Sigmoid colon (tissue), 7 donors: ENCODE data around the gene SYPL1. TPM values are rescaled to one million over a fixed set of nuclear protein-coding genes. Genes with fewer than 3 reads are reported as not detected.
A peak's percentile ranks its signal among the peaks of the same experiment; 100 is the strongest.

Source experiments
- DNase-seq: peaks from one replicate; pipeline ENCODE4 v3.0.0-alpha.2; 2019
- H3K27ac ChIP-seq, 4 donors: fragments of 200-600 bp; sonication (generic); one replicate each; pipeline ENCODE4 v1.5.1; 2016 to 2019; ENCODE audit warnings: mild to moderate bottlenecking in 1 of 4
- H3K27me3 ChIP-seq, 3 donors: fragments of 200-600 bp; sonication (generic); one replicate each; pipeline ENCODE4 v1.5.1; 2019; ENCODE audit warnings: mild to moderate bottlenecking in 1 of 3
- H3K36me3 ChIP-seq, 4 donors: fragments of 200-600 bp; sonication (generic); one replicate each; pipeline ENCODE4 v1.5.1; 2016 to 2019
- H3K4me1 ChIP-seq, 4 donors: fragments of 200-600 bp; sonication (generic); one replicate each; pipeline ENCODE4 v1.5.1; 2017 to 2019
- H3K4me3 ChIP-seq, 4 donors: fragments of 200-600 bp; sonication (generic); one replicate each; pipeline ENCODE4 v1.5.1; 2017 to 2019; ENCODE audit warnings: mild to moderate bottlenecking in 2 of 4, moderate library complexity in 1 of 4
- H3K9me3 ChIP-seq, 4 donors: fragments of 200-600 bp in 3 of 4; sonication (generic) in 3 of 4; one replicate each; pipeline versions ENCODE4 v1.5.1 to v1.6.1; 2013 to 2019
- EP300 ChIP-seq, 4 donors: sonication (generic); formaldehyde crosslinking; IDR thresholded peaks; one replicate each; pipeline ENCODE4 v1.6.1; 2017; ENCODE audit warnings: antibody characterized with exemption in 4 of 4
- POLR2A ChIP-seq, 2 donors: fragments of 450-650 bp; IDR thresholded peaks; one replicate each; pipeline ENCODE4 v1.6.1; 2016; ENCODE audit warnings: antibody characterized with exemption in 2 of 2, mild to moderate bottlenecking in 2 of 2, moderate library complexity in 2 of 2
- WGBS, 2 donors: extraction: QIAGEN DNeasy Blood & Tissue Kit; methylation state at CpG; one replicate each; pipeline ENCODE4 v1.1.7; 2013; 5-methylcytosine and 5-hydroxymethylcytosine counted together
- intact Hi-C: fragments of 100-400 bp; cut with DNase I; formaldehyde crosslinking; loops from one replicate; pipeline ENCODE4 v1.15.1; 2023
- polyA plus RNA-seq, 3 donors: library from polyadenylated mRNA; stranded (reverse); fragments of 200-250 nt; gene quantifications; one replicate each; pipeline ENCODE4 v1.2.3, GENCODE V29; 2013
- total RNA-seq, 4 donors: library from RNA; depleted of rRNA; stranded (reverse); fragments of >200 nt; gene quantifications; one replicate each; pipeline ENCODE4 v1.1.0, GENCODE V29; 2016
- TF ChIP-seq, protein P1 (sequence below), 4 experiments: fragments of 450-650 bp in 3 of 4; fragments of 200-600 bp in 1 of 4; IDR thresholded peaks; one replicate each; pipeline ENCODE4 v1.5.1; 2016 to 2019; ENCODE audit warnings: antibody characterized with exemption in 4 of 4, mild to moderate bottlenecking in 3 of 4, moderate library complexity in 2 of 4
- donor health status: healthy with polysubstance abuse.
- donor health status: Bipolar disorder and iron deficiency.
- donor health status: healthy.

SYPL1 gene
- total and polyA plus RNA-seq, 7 donors = 21.0 to 184 (median 99.5) TPM

- intact Hi-C loops = loop anchor here (1.0 to 5.0 kb wide), 3 partner anchors 35 to 282 kb away; no protein-coding TSS in a partner anchor
- 93 to 94% methylated on average over 4 of the region's 4 CpGs for WGBS, 2 donors
- DNase-seq = no peak
- H3K27ac ChIP-seq = no peak overlapping the region
- H3K27me3 ChIP-seq = no peaks in the 10 kb centered on the region
- TF ChIP-seq, protein P1, sequence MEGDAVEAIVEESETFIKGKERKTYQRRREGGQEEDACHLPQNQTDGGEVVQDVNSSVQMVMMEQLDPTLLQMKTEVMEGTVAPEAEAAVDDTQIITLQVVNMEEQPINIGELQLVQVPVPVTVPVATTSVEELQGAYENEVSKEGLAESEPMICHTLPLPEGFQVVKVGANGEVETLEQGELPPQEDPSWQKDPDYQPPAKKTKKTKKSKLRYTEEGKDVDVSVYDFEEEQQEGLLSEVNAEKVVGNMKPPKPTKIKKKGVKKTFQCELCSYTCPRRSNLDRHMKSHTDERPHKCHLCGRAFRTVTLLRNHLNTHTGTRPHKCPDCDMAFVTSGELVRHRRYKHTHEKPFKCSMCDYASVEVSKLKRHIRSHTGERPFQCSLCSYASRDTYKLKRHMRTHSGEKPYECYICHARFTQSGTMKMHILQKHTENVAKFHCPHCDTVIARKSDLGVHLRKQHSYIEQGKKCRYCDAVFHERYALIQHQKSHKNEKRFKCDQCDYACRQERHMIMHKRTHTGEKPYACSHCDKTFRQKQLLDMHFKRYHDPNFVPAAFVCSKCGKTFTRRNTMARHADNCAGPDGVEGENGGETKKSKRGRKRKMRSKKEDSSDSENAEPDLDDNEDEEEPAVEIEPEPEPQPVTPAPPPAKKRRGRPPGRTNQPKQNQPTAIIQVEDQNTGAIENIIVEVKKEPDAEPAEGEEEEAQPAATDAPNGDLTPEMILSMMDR (IDR thresholded peaks at IDR 0.05) = no peak
- no peak for TF ChIP-seq POLR2A (IDR thresholded peaks at IDR 0.05)
- H3K9me3 ChIP-seq = no peaks in the 10 kb centered on the region
- H3K4me3 ChIP-seq = no peak overlapping the region
- H3K36me3 ChIP-seq = no peaks in the 10 kb centered on the region
- peaks cover 0 to 22% (median 18%) of the 10 kb centered on the region in 4 donors for H3K4me1 ChIP-seq
Observed at GRCh38 chr7:106042196-106042611, 69.9 kb downstream of the SYPL1 start.

DNA sequence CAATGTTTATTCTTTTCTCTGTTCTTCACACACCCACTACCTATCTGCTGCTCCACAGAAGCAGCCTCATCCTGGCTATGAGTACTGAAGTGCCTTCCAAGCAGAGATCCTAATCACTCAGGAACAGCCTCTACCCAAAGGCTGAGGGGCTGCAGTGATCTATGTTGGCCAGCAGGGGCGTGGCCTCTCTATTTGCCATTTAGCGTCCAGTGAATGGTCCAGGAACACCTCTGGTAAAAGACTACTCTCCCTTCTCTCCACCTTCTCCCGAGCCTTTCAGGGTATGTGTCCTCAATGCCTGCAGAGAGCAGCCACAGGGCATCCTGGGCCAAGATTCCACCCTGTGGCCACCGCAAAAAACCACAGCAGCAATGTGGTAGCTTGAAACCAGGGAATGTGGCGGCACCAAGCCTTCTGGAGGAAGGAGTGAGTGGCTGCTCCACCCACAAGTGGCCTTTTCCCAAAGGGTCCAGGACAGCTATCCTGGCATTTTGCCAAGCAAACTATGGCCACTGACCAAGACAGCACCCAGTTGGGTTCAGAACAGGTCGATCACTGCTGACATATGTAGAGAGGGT lies 70.9 kb downstream of the SYPL1 start:
- Histone ChIP-seq H3K9me3 (no peaks in the 10 kb centered on the region), H3K27ac (no peak overlapping the region), H3K4me1 (peaks cover 0 to 22% (median 18%) of the 10 kb centered on the region in 4 donors), H3K4me3 (no peak overlapping the region), H3K27me3 (no peaks in the 10 kb centered on the region), H3K36me3 (no peaks in the 10 kb centered on the region)
- peak; percentile 61 for DNase-seq
- intact Hi-C loops = loop anchor here (5.0 kb wide), 1 partner anchor 34 kb away; no protein-coding TSS in a partner anchor
- TF ChIP-seq EP300 (IDR thresholded peaks at IDR 0.05) = no peak
- TF ChIP-seq, protein P1 (IDR thresholded peaks at IDR 0.05) = peak in 3 of 4 experiments; percentile 35 to 54 (median 37)
- no peak for TF ChIP-seq POLR2A (IDR thresholded peaks at IDR 0.05)
- 49 to 54% methylated on average over 6 of the region's 6 CpGs for WGBS, 2 donors

Other genes starting within 250 kb of the SYPL1 start
- 10 to 100 TPM; 12.8 to 20.5 (median 17.9) TPM for gene ATXN7L1, start 235.7 kb downstream of the SYPL1 start, total RNA-seq
- gene ATXN7L1, start 235.7 kb downstream of the SYPL1 start, polyA plus RNA-seq = 10 to 100 TPM in 2 of 3 donors, 1 to 10 TPM in 1; 5.4 to 12.7 (median 10.1) TPM
- gene CDHR3, start 149.0 kb downstream of the SYPL1 start, total RNA-seq = 10 to 100 TPM in 3 of 4 donors, 1 to 10 TPM in 1; 2.2 to 21.3 (median 16.9) TPM
- gene CDHR3, start 149.0 kb downstream of the SYPL1 start, polyA plus RNA-seq = 1 to 10 TPM; 2.4 to 3.7 (median 3.2) TPM
- gene NAMPT, start 172.7 kb upstream of the SYPL1 start, total RNA-seq = 100 to 1,000 TPM in 2 of 4 donors, 10 to 100 TPM in 2; 53.2 to 717 (median 132) TPM
- gene NAMPT, start 172.7 kb upstream of the SYPL1 start, polyA plus RNA-seq = 100 to 1,000 TPM in 1 of 3 donors, 10 to 100 TPM in 2; 51.1 to 108 (median 83.9) TPM